GM19328 (cell line): ENCODE data around the gene LOXL4.

Source experiments
- ATAC-seq: cut with Tn5 transposase; IDR thresholded peaks from one replicate; pipeline ENCODE4 v1.9.1; 2021; ENCODE audit warnings: mild to moderate bottlenecking, moderate library complexity; ENCODE audit not compliant: unreplicated experiment

The LOXL4 gene

GRCh38 chr10:98205351-98205750 lies 62.6 kb downstream of the LOXL4 start:
- ATAC-seq = no peak

- ATAC-seq = no peak
Measured at GRCh38 chr10:98202378-98202777, 65.6 kb downstream of the LOXL4 start.

- ATAC-seq = no peak
Measured at GRCh38 chr10:98201760-98202159, 66.2 kb downstream of the LOXL4 start.
